Breast epithelium (tissue), 3 donors: ENCODE measurements around the gene CCDC137.

Source experiments
- CTCF ChIP-seq, 3 donors: fragments of 450-650 bp; IDR thresholded peaks; one replicate each; pipeline ENCODE4 v1.5.1; 2016 to 2017; ENCODE audit warnings: antibody characterized with exemption in 3 of 3, mild to moderate bottlenecking in 3 of 3, moderate library complexity in 3 of 3
- POLR2A ChIP-seq: fragments of 450-650 bp; IDR thresholded peaks from one replicate; pipeline ENCODE4 v1.6.1; 2016; ENCODE audit warnings: antibody characterized with exemption, mild to moderate bottlenecking, moderate library complexity
- POLR2AphosphoS5 ChIP-seq, 3 donors: sonication (generic); formaldehyde crosslinking; IDR thresholded peaks; one replicate each; pipeline ENCODE4 v1.6.1; 2017; ENCODE audit warnings: antibody characterized with exemption in 3 of 3

DNA sequence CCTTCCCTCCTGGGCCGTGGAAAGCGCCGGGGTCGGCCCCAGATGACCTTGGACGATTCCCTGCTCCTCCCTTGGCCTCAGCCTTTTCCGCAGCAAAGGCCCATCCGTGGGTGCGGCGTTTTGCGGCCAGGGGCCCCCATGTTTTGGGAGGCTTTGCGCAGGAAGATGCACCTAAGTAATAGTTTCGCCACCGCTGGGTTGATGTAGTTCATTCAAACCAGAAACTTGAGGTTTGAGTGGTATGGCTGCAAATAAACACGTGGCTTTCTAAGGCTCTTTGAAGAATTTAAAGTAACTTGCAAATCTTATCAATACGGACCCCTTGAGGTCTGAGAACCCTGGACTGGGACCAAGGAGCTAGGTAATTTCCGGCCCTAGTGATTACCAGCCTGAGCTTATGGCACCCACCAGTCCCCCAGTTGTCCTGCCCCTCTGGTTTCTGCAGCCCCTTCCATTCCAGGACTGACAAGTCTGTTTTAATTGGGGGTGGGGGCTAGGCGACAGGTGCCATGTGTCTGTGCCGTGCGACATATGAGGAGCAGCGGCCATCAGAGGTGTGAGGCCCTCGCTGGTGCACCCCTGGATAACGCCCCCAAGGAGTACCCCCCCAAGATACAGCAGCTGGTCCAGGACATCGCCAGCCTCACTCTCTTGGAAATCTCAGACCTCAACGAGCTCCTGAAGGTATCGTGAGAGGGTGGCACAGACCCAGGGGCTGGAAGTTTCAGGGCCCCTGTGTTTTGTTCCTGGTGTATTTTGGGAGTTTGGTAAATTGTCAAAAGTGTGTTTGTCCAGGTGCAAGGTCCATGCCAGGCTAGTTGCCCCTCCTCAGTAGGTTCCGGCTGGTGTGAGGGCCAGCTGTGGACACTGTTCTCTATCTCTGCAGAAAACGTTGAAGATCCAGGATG, 37.5 kb downstream of the CCDC137 start:
- no peak for TF ChIP-seq CTCF (IDR thresholded peaks at IDR 0.05)
- TF ChIP-seq POLR2A, result no peak
- TF ChIP-seq POLR2AphosphoS5 (IDR thresholded peaks at IDR 0.05), result no peak
